Neural cell (in vitro differentiated cells): ENCODE data around the gene NUDCD3. TPM values are rescaled to one million over a fixed set of nuclear protein-coding genes. Genes with fewer than 3 reads are reported as not detected.

Experiments
- H2AFZ ChIP-seq: fragments of 200-600, 300-800 bp; sonication (generic), shearing (Covaris generic); 2 replicates; pipeline ENCODE4 v1.6.0; 2014; ENCODE audit warnings: low read depth, mild to moderate bottlenecking, antibody characterized with exemption, low read length, moderate library complexity
- H3F3A ChIP-seq: fragments of 200-600 bp; shearing (Covaris generic); 2 replicates; pipeline ENCODE4 v1.6.1; 2016; ENCODE audit warnings: mild to moderate bottlenecking, moderate library complexity, mixed read lengths, antibody characterized with exemption, low read length; ENCODE audit not compliant: insufficient read depth, poor library complexity, severe bottlenecking
- H3K27ac ChIP-seq: fragments of 200-600, 300-800 bp; sonication (generic), shearing (Covaris generic); 2 replicates; pipeline ENCODE4 v1.5.1; 2014; ENCODE audit warnings: mild to moderate bottlenecking, low read length, moderate library complexity
- H3K27me3 ChIP-seq: fragments of 300-800, 200-600 bp; sonication (generic), shearing (Covaris generic); 2 replicates; pipeline ENCODE4 v1.6.0; 2014; ENCODE audit warnings: mild to moderate bottlenecking, low read depth, low read length, moderate library complexity; ENCODE audit not compliant: insufficient read depth
- H3K36me3 ChIP-seq: fragments of 300-800, 200-600 bp; sonication (generic), shearing (Covaris generic); 2 replicates; pipeline ENCODE4 v1.5.1; 2014; ENCODE audit warnings: mild to moderate bottlenecking, antibody characterized with exemption, low read length, moderate library complexity; ENCODE audit not compliant: insufficient read depth
- H3K4me2 ChIP-seq: fragments of 300-800, 200-600 bp; sonication (generic), shearing (Covaris generic); 2 replicates; pipeline ENCODE4 v1.6.0; 2014; ENCODE audit warnings: mild to moderate bottlenecking, low read length
- H3K4me3 ChIP-seq: fragments of 300-800, 200-600 bp; sonication (generic), shearing (Covaris generic); 2 replicates; pipeline ENCODE4 v1.5.1; 2014; ENCODE audit warnings: mild to moderate bottlenecking, low read length, moderate library complexity
- H3K79me2 ChIP-seq: fragments of 200-600 bp; shearing (Covaris generic); replicated peaks from 2 replicates; pipeline ENCODE4 v1.6.0; 2014; ENCODE audit warnings: mild to moderate bottlenecking, low read length, moderate library complexity; ENCODE audit not compliant: insufficient read depth
- H3K9ac ChIP-seq: fragments of 300-800, 200-600 bp; sonication (generic), shearing (Covaris generic); 2 replicates; pipeline ENCODE4 v1.6.1; 2016; ENCODE audit warnings: mild to moderate bottlenecking, low read length, mixed read lengths
- H3K9me2 ChIP-seq: fragments of 200-600 bp; shearing (Covaris generic); 2 replicates; pipeline ENCODE4 v1.6.1; 2016; ENCODE audit warnings: mild to moderate bottlenecking, low read length, mixed read lengths; ENCODE audit not compliant: insufficient read depth
- H3K9me3 ChIP-seq: fragments of 200-600, 300-800 bp; sonication (generic), shearing (Covaris generic); 2 replicates; pipeline ENCODE4 v1.6.1; 2016; ENCODE audit warnings: mild to moderate bottlenecking, mixed run types, low read length, moderate library complexity, mixed read lengths
- H4K20me1 ChIP-seq: fragments of 200-600 bp; shearing (Covaris generic); 2 replicates; pipeline ENCODE4 v1.6.1; 2016; ENCODE audit warnings: mild to moderate bottlenecking, mixed run types; ENCODE audit not compliant: insufficient read depth
- EP300 ChIP-seq: fragments of 450-650 bp; conservative IDR thresholded peaks from 2 replicates; pipeline ENCODE4 v1.6.1; 2014; ENCODE audit warnings: antibody characterized with exemption, mild to moderate bottlenecking, moderate library complexity; ENCODE audit not compliant: poor library complexity, severe bottlenecking
- EZH2 ChIP-seq: fragments of 200-600, 300-800 bp; shearing (Covaris generic), sonication (generic); IDR thresholded peaks from 2 replicates; pipeline ENCODE4 v1.6.1; 2014; ENCODE audit warnings: antibody characterized with exemption, low read length, borderline replicate concordance, mild to moderate bottlenecking; ENCODE audit not compliant: insufficient read depth, poor library complexity, severe bottlenecking
- MXI1 ChIP-seq: fragments of 450-650 bp; conservative IDR thresholded peaks from 2 replicates; pipeline ENCODE4 v1.6.1; 2014; ENCODE audit warnings: antibody characterized with exemption, mild to moderate bottlenecking; ENCODE audit not compliant: poor library complexity, severe bottlenecking
- POLR2AphosphoS5 ChIP-seq: IDR thresholded peaks from 2 replicates; pipeline ENCODE4 v1.6.1; 2012
- RAD21 ChIP-seq: fragments of 450-650 bp; conservative IDR thresholded peaks from 2 replicates; pipeline ENCODE4 v1.6.1; 2014; ENCODE audit warnings: antibody characterized with exemption, mild to moderate bottlenecking, moderate library complexity
- SMC3 ChIP-seq: fragments of 450-650 bp; conservative IDR thresholded peaks from 2 replicates; pipeline ENCODE4 v1.6.1; 2014; ENCODE audit warnings: antibody characterized with exemption, mild to moderate bottlenecking, moderate library complexity; ENCODE audit not compliant: poor library complexity
- TAF1 ChIP-seq: IDR thresholded peaks from 2 replicates; pipeline ENCODE4 v1.6.1; 2012; ENCODE audit warnings: low read depth
- polyA plus RNA-seq: library from polyadenylated mRNA; depleted of rRNA; stranded (reverse); fragments of >200 nt; gene quantifications from 2 replicates; pipeline ENCODE4 v1.2.3, GENCODE V29; 2014
- TF ChIP-seq, protein P1 (sequence below): fragments of 450-650 bp; IDR thresholded peaks from 2 replicates; pipeline ENCODE4 v1.5.1; 2014; ENCODE audit warnings: antibody characterized with exemption, mild to moderate bottlenecking, moderate library complexity; ENCODE audit not compliant: poor library complexity, severe bottlenecking
- TF ChIP-seq, protein P2 (sequence below): IDR thresholded peaks from 2 replicates; pipeline ENCODE4 v1.6.1; 2012; ENCODE audit warnings: borderline replicate concordance

The NUDCD3 gene
- polyA plus RNA-seq, 1 donor from 2014 or later: 69.9 TPM

DNA sequence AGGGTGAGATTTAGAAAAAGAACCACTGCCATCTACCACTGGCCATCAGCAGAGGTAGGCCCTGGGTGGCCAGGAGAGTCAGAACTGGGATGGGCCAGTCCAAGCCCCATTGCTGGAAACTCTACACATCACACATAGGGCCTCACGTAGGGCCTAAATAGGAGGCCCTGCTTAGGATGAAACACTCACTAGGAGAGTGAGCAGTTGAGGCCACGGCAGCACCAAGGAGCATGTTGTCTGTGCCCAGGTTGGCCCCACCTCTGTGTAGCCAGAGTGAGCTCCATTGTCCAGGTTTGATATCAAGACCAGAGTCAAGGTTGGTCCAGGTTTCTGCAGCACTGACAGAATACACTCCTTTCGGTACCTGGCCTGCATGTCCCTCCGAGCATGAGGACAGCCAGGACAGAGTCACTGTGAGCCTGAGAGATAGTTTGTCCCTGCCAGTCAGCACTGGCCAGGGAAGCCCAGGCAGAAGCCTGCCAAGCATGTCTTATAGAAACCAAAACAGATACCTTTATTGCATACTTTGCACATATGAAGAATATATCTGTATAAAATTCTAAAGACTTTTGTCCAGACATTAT lies 87.2 kb downstream of the NUDCD3 start:
- H3K4me3 ChIP-seq: no peak overlapping the region
- no peaks in the 10 kb centered on the region for H3K36me3 ChIP-seq
- no peak overlapping the region for H2AFZ ChIP-seq
- TF ChIP-seq RAD21 (no peak), EP300 (no peak), EZH2 (no peak), MXI1 (no peak), SMC3 (no peak), TAF1 (no peak)
- TF ChIP-seq, protein P1, sequence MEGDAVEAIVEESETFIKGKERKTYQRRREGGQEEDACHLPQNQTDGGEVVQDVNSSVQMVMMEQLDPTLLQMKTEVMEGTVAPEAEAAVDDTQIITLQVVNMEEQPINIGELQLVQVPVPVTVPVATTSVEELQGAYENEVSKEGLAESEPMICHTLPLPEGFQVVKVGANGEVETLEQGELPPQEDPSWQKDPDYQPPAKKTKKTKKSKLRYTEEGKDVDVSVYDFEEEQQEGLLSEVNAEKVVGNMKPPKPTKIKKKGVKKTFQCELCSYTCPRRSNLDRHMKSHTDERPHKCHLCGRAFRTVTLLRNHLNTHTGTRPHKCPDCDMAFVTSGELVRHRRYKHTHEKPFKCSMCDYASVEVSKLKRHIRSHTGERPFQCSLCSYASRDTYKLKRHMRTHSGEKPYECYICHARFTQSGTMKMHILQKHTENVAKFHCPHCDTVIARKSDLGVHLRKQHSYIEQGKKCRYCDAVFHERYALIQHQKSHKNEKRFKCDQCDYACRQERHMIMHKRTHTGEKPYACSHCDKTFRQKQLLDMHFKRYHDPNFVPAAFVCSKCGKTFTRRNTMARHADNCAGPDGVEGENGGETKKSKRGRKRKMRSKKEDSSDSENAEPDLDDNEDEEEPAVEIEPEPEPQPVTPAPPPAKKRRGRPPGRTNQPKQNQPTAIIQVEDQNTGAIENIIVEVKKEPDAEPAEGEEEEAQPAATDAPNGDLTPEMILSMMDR: no peak
- TF ChIP-seq, protein P2, sequence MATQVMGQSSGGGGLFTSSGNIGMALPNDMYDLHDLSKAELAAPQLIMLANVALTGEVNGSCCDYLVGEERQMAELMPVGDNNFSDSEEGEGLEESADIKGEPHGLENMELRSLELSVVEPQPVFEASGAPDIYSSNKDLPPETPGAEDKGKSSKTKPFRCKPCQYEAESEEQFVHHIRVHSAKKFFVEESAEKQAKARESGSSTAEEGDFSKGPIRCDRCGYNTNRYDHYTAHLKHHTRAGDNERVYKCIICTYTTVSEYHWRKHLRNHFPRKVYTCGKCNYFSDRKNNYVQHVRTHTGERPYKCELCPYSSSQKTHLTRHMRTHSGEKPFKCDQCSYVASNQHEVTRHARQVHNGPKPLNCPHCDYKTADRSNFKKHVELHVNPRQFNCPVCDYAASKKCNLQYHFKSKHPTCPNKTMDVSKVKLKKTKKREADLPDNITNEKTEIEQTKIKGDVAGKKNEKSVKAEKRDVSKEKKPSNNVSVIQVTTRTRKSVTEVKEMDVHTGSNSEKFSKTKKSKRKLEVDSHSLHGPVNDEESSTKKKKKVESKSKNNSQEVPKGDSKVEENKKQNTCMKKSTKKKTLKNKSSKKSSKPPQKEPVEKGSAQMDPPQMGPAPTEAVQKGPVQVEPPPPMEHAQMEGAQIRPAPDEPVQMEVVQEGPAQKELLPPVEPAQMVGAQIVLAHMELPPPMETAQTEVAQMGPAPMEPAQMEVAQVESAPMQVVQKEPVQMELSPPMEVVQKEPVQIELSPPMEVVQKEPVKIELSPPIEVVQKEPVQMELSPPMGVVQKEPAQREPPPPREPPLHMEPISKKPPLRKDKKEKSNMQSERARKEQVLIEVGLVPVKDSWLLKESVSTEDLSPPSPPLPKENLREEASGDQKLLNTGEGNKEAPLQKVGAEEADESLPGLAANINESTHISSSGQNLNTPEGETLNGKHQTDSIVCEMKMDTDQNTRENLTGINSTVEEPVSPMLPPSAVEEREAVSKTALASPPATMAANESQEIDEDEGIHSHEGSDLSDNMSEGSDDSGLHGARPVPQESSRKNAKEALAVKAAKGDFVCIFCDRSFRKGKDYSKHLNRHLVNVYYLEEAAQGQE: no peak
- no peaks in the 10 kb centered on the region for H3K79me2 ChIP-seq
- no peaks in the 10 kb centered on the region for H3K9me3 ChIP-seq
- no peak overlapping the region for H3K4me2 ChIP-seq
- no peak overlapping the region for H3K9ac ChIP-seq
- H4K20me1 ChIP-seq: no peaks in the 10 kb centered on the region
- H3F3A ChIP-seq: no peaks in the 10 kb centered on the region
- H3K27me3 ChIP-seq: no peaks in the 10 kb centered on the region
- H3K27ac ChIP-seq: no peak overlapping the region
- H3K9me2 ChIP-seq: no peaks in the 10 kb centered on the region

DNA sequence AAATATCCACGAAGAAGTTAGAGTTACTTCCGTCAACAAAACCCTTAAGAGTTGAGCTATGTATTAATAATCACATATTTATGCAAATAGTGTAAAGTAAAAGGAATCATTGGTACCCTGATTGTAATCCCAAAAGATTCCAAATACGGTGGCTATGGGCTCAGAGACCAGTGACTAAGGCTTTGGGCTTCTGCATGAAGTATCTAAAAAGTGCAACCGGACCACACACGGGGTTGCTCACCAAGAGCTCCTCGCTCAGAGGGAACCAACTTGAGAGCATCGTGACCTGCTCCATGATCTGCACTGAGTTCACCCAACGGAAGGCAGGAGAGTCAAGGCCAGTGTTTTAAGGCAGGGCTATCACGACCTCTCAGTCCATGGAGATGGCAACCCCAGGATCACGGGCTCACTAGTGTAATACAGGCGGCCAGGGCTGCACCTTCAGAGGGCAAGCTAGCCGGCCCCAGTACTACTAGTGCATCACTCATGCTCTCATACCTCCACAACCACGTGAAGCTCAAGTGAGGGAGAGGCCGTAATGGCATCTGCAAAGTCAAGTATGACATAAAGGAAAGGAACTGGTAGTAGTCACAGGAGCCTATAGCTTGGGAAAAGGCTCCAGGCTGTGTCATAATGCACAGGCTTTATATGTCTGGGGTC lies 87.9 kb downstream of the NUDCD3 start:
- Histone ChIP-seq H3K36me3 (no peaks in the 10 kb centered on the region), H3K27me3 (no peaks in the 10 kb centered on the region), H2AFZ (no peak overlapping the region), H3K79me2 (no peaks in the 10 kb centered on the region), H3K9ac (no peak overlapping the region), H3K9me3 (no peaks in the 10 kb centered on the region), H4K20me1 (no peaks in the 10 kb centered on the region), H3F3A (no peaks in the 10 kb centered on the region), H3K4me2 (no peak overlapping the region), H3K9me2 (no peaks in the 10 kb centered on the region), H3K4me3 (no peak overlapping the region), H3K27ac (no peak overlapping the region)
- TF ChIP-seq SMC3 (no peak), RAD21 (no peak), EZH2 (no peak), TAF1 (no peak), POLR2AphosphoS5 (no peak), EP300 (no peak), MXI1 (no peak)
- TF ChIP-seq, protein P1: no peak
- TF ChIP-seq, protein P2: no peak
